Measurements from ENCODE around the gene PIGS.
A peak's percentile ranks its signal among the peaks of the same experiment; 100 is the strongest.

PIGS gene

GRCh38 chr17:28514561-28515002 lies 56.7 kb downstream of the PIGS start:
- Histone ChIP-seq H3K36me3 (ENCODE audit: control insufficient read depth in 1 of 2, insufficient read depth in 2 of 2, low read length in 2 of 2) (no peaks in the 10 kb centered on the region), H4K91ac (ENCODE audit: low read depth, low read length) (no peak overlapping the region), H3K79me2 (ENCODE audit: control insufficient read depth, insufficient read depth, low read length, poor library complexity) (no peaks in the 10 kb centered on the region), H2AK5ac (ENCODE audit: low read length) (no peak overlapping the region), H2BK12ac (ENCODE audit: low read length) (no peak overlapping the region), H2BK120ac (ENCODE audit: insufficient read depth, low read length, poor library complexity) (no peak overlapping the region), H3K18ac (ENCODE audit: low read length) (no peak overlapping the region), H3K9ac (ENCODE audit: low read length) (no peak overlapping the region), H3K9me3 (ENCODE audit: insufficient read depth, low read depth, low read length) (peaks cover 10% of the 10 kb centered on the region), H3K79me1 (ENCODE audit: low read length) (no peaks in the 10 kb centered on the region), H3K4me3 (ENCODE audit: low read depth, low read length) (no peak overlapping the region), H3K14ac (ENCODE audit: low read length) (no peak overlapping the region), H3K27ac (ENCODE audit: low read depth, low read length) (no peak overlapping the region), H2BK5ac (ENCODE audit: low read depth, low read length, poor library complexity) (no peak overlapping the region), H3K23ac (ENCODE audit: low read length) (no peak overlapping the region), H3K27me3 (ENCODE audit: insufficient read depth, low read length) (no peaks in the 10 kb centered on the region), H4K12ac (ENCODE audit: low read depth, low read length) (no peak overlapping the region), H2AFZ (ENCODE audit: insufficient read depth, low read length, poor library complexity) (no peak overlapping the region), H3K4me1 (ENCODE audit: control insufficient read depth in 1 of 2, insufficient read depth in 2 of 2, low read length in 2 of 2) (no peaks in the 10 kb centered on the region), H4K8ac (ENCODE audit: low read depth, low read length) (no peak overlapping the region), H3K4ac (ENCODE audit: low read depth, low read length) (no peak overlapping the region), H3K4me2 (ENCODE audit: low read length) (no peak overlapping the region)
- WGBS (ENCODE audit: extremely low coverage, insufficient coverage, insufficient read length), result no CpG with 5 or more reads among the region's 16 CpGs
- DNase-seq, result no peak

GRCh38 chr17:28513476-28513875 lies 57.8 kb downstream of the PIGS start:
- Histone ChIP-seq H4K12ac (ENCODE audit: low read depth, low read length) (no peak overlapping the region), H3K4ac (ENCODE audit: low read depth, low read length) (no peak overlapping the region), H2BK12ac (ENCODE audit: low read length) (no peak overlapping the region), H3K79me1 (ENCODE audit: low read length) (no peaks in the 10 kb centered on the region), H2AFZ (ENCODE audit: insufficient read depth, low read length, poor library complexity) (no peak overlapping the region), H3K14ac (ENCODE audit: low read length) (no peak overlapping the region), H3K4me1 (ENCODE audit: control insufficient read depth in 1 of 2, insufficient read depth in 2 of 2, low read length in 2 of 2) (no peaks in the 10 kb centered on the region), H4K8ac (ENCODE audit: low read depth, low read length) (no peak overlapping the region), H2AK5ac (ENCODE audit: low read length) (no peak overlapping the region), H2BK120ac (ENCODE audit: insufficient read depth, low read length, poor library complexity) (no peak overlapping the region), H4K91ac (ENCODE audit: low read depth, low read length) (no peak overlapping the region), H3K4me2 (ENCODE audit: low read length) (no peak overlapping the region), H3K23ac (ENCODE audit: low read length) (no peak overlapping the region), H3K9ac (ENCODE audit: low read length) (no peak overlapping the region), H2BK5ac (ENCODE audit: low read depth, low read length, poor library complexity) (no peak overlapping the region), H3K18ac (ENCODE audit: low read length) (no peak overlapping the region), H3K9me3 (ENCODE audit: insufficient read depth, low read depth, low read length) (peaks cover 10% of the 10 kb centered on the region), H3K27ac (ENCODE audit: low read depth, low read length) (no peak overlapping the region), H3K27me3 (ENCODE audit: insufficient read depth, low read length) (no peaks in the 10 kb centered on the region), H3K79me2 (ENCODE audit: control insufficient read depth, insufficient read depth, low read length, poor library complexity) (no peaks in the 10 kb centered on the region), H3K4me3 (ENCODE audit: low read depth, low read length) (no peak overlapping the region), H3K36me3 (ENCODE audit: control insufficient read depth in 1 of 2, insufficient read depth in 2 of 2, low read length in 2 of 2) (no peaks in the 10 kb centered on the region)
- DNase-seq, result no peak
- WGBS (ENCODE audit: extremely low coverage, insufficient coverage, insufficient read length), result no CpG with 5 or more reads among the region's 7 CpGs

GRCh38 chr17:28511858-28512461 lies 59.4 kb downstream of the PIGS start:
- H2AK5ac ChIP-seq (ENCODE audit: low read length), result no peak overlapping the region
- no peak overlapping the region for H4K8ac ChIP-seq (ENCODE audit: low read depth, low read length)
- H2BK12ac ChIP-seq (ENCODE audit: low read length), result no peak overlapping the region
- no peak overlapping the region for H2BK5ac ChIP-seq (ENCODE audit: low read depth, low read length, poor library complexity)
- H3K79me2 ChIP-seq (ENCODE audit: control insufficient read depth, insufficient read depth, low read length, poor library complexity), result no peaks in the 10 kb centered on the region
- H3K4me2 ChIP-seq (ENCODE audit: low read length), result no peak overlapping the region
- no CpG with 5 or more reads among the region's 3 CpGs for WGBS (ENCODE audit: extremely low coverage, insufficient coverage, insufficient read length)
- H2AFZ ChIP-seq (ENCODE audit: insufficient read depth, low read length, poor library complexity), result no peak overlapping the region
- H3K4me1 ChIP-seq (ENCODE audit: control insufficient read depth in 1 of 2, insufficient read depth in 2 of 2, low read length in 2 of 2), result no peaks in the 10 kb centered on the region
- H4K12ac ChIP-seq (ENCODE audit: low read depth, low read length), result no peak overlapping the region
- no peak overlapping the region for H3K23ac ChIP-seq (ENCODE audit: low read length)
- H3K9me3 ChIP-seq (ENCODE audit: insufficient read depth, low read depth, low read length), result peaks cover 10% of the 10 kb centered on the region
- no peak for DNase-seq
- no peak overlapping the region for H3K4me3 ChIP-seq (ENCODE audit: low read depth, low read length)
- no peak overlapping the region for H2BK120ac ChIP-seq (ENCODE audit: insufficient read depth, low read length, poor library complexity)
- H3K9ac ChIP-seq (ENCODE audit: low read length), result no peak overlapping the region
- no peaks in the 10 kb centered on the region for H3K36me3 ChIP-seq (ENCODE audit: control insufficient read depth in 1 of 2, insufficient read depth in 2 of 2, low read length in 2 of 2)
- no peak overlapping the region for H3K18ac ChIP-seq (ENCODE audit: low read length)
- H3K4ac ChIP-seq (ENCODE audit: low read depth, low read length), result no peak overlapping the region
- no peaks in the 10 kb centered on the region for H3K27me3 ChIP-seq (ENCODE audit: insufficient read depth, low read length)
- H3K79me1 ChIP-seq (ENCODE audit: low read length), result no peaks in the 10 kb centered on the region
- H3K14ac ChIP-seq (ENCODE audit: low read length), result no peak overlapping the region
- no peak overlapping the region for H4K91ac ChIP-seq (ENCODE audit: low read depth, low read length)
- H3K27ac ChIP-seq (ENCODE audit: low read depth, low read length), result no peak overlapping the region

GRCh38 chr17:28509789-28510188 lies 61.5 kb downstream of the PIGS start:
- Histone ChIP-seq H3K4me2 (ENCODE audit: low read length) (no peak overlapping the region), H3K23ac (ENCODE audit: low read length) (no peak overlapping the region)
- no CpG with 5 or more reads among the region's 7 CpGs for WGBS (ENCODE audit: extremely low coverage, insufficient coverage, insufficient read length)

More at GRCh38 chr17:28509789-28510188, 61.5 kb downstream of the PIGS start:
- Histone ChIP-seq H2AK5ac (ENCODE audit: low read length) (no peak overlapping the region), H3K9me3 (ENCODE audit: insufficient read depth, low read depth, low read length) (peaks cover 3% of the 10 kb centered on the region), H3K14ac (ENCODE audit: low read length) (no peak overlapping the region), H3K4me3 (ENCODE audit: low read depth, low read length) (no peak overlapping the region), H3K4ac (ENCODE audit: low read depth, low read length) (no peak overlapping the region), H3K79me2 (ENCODE audit: control insufficient read depth, insufficient read depth, low read length, poor library complexity) (no peaks in the 10 kb centered on the region), H2AFZ (ENCODE audit: insufficient read depth, low read length, poor library complexity) (no peak overlapping the region), H4K12ac (ENCODE audit: low read depth, low read length) (no peak overlapping the region), H3K36me3 (ENCODE audit: control insufficient read depth in 1 of 2, insufficient read depth in 2 of 2, low read length in 2 of 2) (no peaks in the 10 kb centered on the region), H2BK12ac (ENCODE audit: low read length) (no peak overlapping the region), H4K91ac (ENCODE audit: low read depth, low read length) (no peak overlapping the region), H3K27ac (ENCODE audit: low read depth, low read length) (no peak overlapping the region), H3K9ac (ENCODE audit: low read length) (no peak overlapping the region), H4K8ac (ENCODE audit: low read depth, low read length) (no peak overlapping the region), H3K18ac (ENCODE audit: low read length) (no peak overlapping the region), H3K4me1 (ENCODE audit: control insufficient read depth in 1 of 2, insufficient read depth in 2 of 2, low read length in 2 of 2) (no peaks in the 10 kb centered on the region), H3K27me3 (ENCODE audit: insufficient read depth, low read length) (no peaks in the 10 kb centered on the region), H2BK5ac (ENCODE audit: low read depth, low read length, poor library complexity) (no peak overlapping the region), H2BK120ac (ENCODE audit: insufficient read depth, low read length, poor library complexity) (no peak overlapping the region), H3K79me1 (ENCODE audit: low read length) (no peaks in the 10 kb centered on the region)
- DNase-seq, result peak in 1 of 2 donors; percentile 13
